Renal cortex interstitium (tissue), 15 donors: ENCODE results near the gene RGP1. TPM values are rescaled to one million over a fixed set of nuclear protein-coding genes. Genes with fewer than 3 reads are reported as not detected.

Source experiments
- DNase-seq, 11 donors: peaks; one replicate each; pipeline ENCODE4 v3.0.0-alpha.2; 2013; ENCODE audit warnings: low read depth in 9 of 11, low spot score in 4 of 11; ENCODE audit errors: extremely low read depth in 1 of 11
- long read RNA-seq, 16 experiments: transcript quantifications; one replicate each; lab custom pipeline, GENCODE V29; 2026
- polyA plus RNA-seq, 3 donors: library from polyadenylated mRNA; unstranded; fragments of 120-200 nt; gene quantifications; one replicate each; pipeline ENCODE4 v1.2.1, GENCODE V29; 2013; ENCODE audit not compliant: insufficient read length in 3 of 3

RGP1 gene, protein sequence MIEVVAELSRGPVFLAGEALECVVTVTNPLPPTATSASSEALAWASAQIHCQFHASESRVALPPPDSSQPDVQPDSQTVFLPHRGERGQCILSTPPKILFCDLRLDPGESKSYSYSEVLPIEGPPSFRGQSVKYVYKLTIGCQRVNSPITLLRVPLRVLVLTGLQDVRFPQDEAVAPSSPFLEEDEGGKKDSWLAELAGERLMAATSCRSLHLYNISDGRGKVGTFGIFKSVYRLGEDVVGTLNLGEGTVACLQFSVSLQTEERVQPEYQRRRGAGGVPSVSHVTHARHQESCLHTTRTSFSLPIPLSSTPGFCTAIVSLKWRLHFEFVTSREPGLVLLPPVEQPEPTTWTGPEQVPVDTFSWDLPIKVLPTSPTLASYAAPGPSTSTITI
- 10 to 100 TPM; 28.8 to 30.3 (median 29.0) TPM for polyA plus RNA-seq
- long read RNA-seq, donor 1, full-length matches to known transcripts: 2 of 2 reads
- long read RNA-seq, donor 1, partial matches to known transcripts: 0 of 2 reads
- long read RNA-seq, donor 1, other reads (novel, unspliced or antisense): 0 of 2 reads
- long read RNA-seq, donor 2, full-length matches to known transcripts: 4 of 4 reads
- long read RNA-seq, donor 2, partial matches to known transcripts: 0 of 4 reads
- long read RNA-seq, donor 2, other reads (novel, unspliced or antisense): 0 of 4 reads
- long read RNA-seq, donor 3, full-length matches to known transcripts: 7 of 7 reads
- long read RNA-seq, donor 3, partial matches to known transcripts: 0 of 7 reads
- long read RNA-seq, donor 3, other reads (novel, unspliced or antisense): 0 of 7 reads
- long read RNA-seq, donor 4, full-length matches to known transcripts: 4 of 9 reads
- long read RNA-seq, donor 4, partial matches to known transcripts: 5 of 9 reads
- long read RNA-seq, donor 4, other reads (novel, unspliced or antisense): 0 of 9 reads
- long read RNA-seq, donor 5: 0 reads
- long read RNA-seq, donor 6, full-length matches to known transcripts: 5 of 5 reads
- long read RNA-seq, donor 6, partial matches to known transcripts: 0 of 5 reads
- long read RNA-seq, donor 6, other reads (novel, unspliced or antisense): 0 of 5 reads
- long read RNA-seq, donor 7, full-length matches to known transcripts: 3 of 3 reads
- long read RNA-seq, donor 7, partial matches to known transcripts: 0 of 3 reads
- long read RNA-seq, donor 7, other reads (novel, unspliced or antisense): 0 of 3 reads
- long read RNA-seq, donor 8, full-length matches to known transcripts: 6 of 6 reads
- long read RNA-seq, donor 8, partial matches to known transcripts: 0 of 6 reads
- long read RNA-seq, donor 8, other reads (novel, unspliced or antisense): 0 of 6 reads
- long read RNA-seq, donor 9, full-length matches to known transcripts: 5 of 5 reads
- long read RNA-seq, donor 9, partial matches to known transcripts: 0 of 5 reads
- long read RNA-seq, donor 9, other reads (novel, unspliced or antisense): 0 of 5 reads
- long read RNA-seq, donor 10, full-length matches to known transcripts: 8 of 8 reads
- long read RNA-seq, donor 10, partial matches to known transcripts: 0 of 8 reads
- long read RNA-seq, donor 10, other reads (novel, unspliced or antisense): 0 of 8 reads
- long read RNA-seq, donor 11, full-length matches to known transcripts: 5 of 5 reads
- long read RNA-seq, donor 11, partial matches to known transcripts: 0 of 5 reads
- long read RNA-seq, donor 11, other reads (novel, unspliced or antisense): 0 of 5 reads
- long read RNA-seq, donor 12, full-length matches to known transcripts: 5 of 5 reads
- long read RNA-seq, donor 12, partial matches to known transcripts: 0 of 5 reads
- long read RNA-seq, donor 12, other reads (novel, unspliced or antisense): 0 of 5 reads
- long read RNA-seq, donor 13: 0 reads
- long read RNA-seq, donor 14, full-length matches to known transcripts: 5 of 5 reads
- long read RNA-seq, donor 14, partial matches to known transcripts: 0 of 5 reads
- long read RNA-seq, donor 14, other reads (novel, unspliced or antisense): 0 of 5 reads
- long read RNA-seq, donor 15, full-length matches to known transcripts: 2 of 2 reads
- long read RNA-seq, donor 15, partial matches to known transcripts: 0 of 2 reads
- long read RNA-seq, donor 15, other reads (novel, unspliced or antisense): 0 of 2 reads
- long read RNA-seq, donor 16, full-length matches to known transcripts: 23 of 37 reads
- long read RNA-seq, donor 16, partial matches to known transcripts: 14 of 37 reads
- long read RNA-seq, donor 16, other reads (novel, unspliced or antisense): 0 of 37 reads

DNA sequence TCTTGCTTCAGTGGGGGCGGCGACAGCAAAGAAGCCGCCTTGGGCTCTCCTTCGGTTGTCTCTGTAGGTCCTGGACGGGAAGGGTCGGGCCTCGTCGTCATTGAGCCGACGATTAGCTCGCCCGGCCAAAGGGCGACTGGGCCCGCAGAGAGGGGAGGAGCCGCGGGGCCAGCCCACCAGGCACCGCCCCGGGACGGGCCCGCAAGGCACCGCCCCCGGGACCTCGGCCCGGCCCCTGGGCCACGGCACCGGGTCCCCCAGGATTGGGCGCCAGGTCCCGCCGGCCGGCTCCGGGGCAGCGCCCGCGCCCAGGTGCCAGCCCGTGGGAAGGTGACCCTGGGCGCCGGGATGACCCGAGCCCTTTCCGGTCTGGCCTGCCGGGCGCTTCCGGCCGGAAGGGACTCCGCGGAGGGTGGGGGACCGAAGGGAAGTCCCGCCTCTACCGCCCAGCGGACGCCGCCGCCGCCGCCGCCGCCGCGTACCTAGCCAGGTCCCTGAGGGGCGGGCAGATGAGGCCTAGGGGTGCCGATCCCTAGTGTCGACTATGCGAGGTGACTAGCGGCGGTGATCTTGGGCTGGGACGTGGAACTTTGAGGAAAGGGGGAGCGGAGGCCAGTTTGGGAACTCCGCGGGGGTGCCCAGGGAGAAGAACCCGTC is at the start of gene RGP1, which contains the start of gene GBA2:
TSS of gene RGP1 (plus strand) at position 430 of the 657 bp plus-strand sequence. CDS start 469 bp downstream, outside the sequence.
TSS of gene GBA2 (minus strand) at position 371 of the 657 bp plus-strand sequence. CDS start 524 bp downstream, outside the sequence.
- peak in 7 of 11 donors; percentile 44 to 74 (median 72) for DNase-seq

DNA sequence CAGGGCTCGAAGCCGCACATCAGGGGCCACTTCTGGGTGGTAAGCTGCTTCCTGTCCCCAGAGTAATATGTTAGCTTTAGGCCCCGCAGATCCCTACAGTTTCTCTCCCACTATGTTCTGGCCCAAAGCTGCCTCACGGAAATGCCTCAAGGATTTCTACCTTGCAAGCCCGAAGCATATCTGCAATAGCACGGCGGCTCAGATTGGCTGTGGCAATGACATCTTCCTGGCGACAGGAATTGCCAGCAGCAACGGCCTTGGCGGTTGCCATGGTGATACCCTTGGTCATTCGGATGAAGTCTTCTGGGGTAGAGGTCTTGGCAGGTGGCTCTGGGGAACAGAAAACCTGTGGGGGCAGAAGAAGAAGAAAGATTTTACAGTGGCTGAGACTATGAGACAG is 49.1 kb upstream of the RGP1 start:
- DNase-seq: no peak

DNA sequence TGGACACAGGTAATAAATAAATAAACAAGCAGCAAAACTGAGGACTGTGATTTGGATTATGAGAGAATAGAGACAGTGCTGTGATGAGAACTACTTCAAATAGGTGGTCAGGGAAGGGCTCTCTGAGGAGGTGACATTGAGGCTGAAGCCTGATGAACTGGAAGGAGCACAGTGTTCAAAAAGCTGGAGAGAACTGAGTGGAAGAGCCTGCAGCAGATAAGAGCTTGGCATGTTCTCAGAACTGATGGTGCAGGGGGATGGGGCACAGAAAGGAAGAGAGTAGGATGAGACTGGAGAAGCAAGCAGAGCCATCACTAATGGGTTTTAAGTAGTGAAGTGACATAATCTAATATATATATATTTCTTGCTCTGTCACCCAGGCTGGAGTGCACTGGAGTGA is 48.1 kb upstream of the RGP1 start:
- no peak for DNase-seq

DNA sequence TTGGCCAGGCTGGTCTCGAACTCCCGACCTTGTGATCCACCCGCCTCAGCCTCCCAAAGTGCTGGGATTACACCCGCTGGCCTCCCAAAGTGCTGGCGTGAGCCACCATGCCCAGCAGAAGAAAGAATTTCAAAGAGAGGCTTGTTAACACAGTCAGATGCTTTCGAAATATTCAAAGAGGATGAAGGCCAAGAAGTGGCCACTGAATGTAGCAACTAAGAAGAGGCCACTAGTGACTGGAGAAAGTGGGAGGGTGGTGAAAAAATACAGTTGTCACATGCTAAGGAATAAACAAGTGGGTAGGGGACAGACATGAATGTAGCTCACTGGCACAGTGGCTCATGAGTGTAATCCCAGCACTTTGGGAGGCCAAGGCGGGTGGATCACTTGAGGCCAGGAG is 46.4 kb upstream of the RGP1 start:
- no peak for DNase-seq

DNA sequence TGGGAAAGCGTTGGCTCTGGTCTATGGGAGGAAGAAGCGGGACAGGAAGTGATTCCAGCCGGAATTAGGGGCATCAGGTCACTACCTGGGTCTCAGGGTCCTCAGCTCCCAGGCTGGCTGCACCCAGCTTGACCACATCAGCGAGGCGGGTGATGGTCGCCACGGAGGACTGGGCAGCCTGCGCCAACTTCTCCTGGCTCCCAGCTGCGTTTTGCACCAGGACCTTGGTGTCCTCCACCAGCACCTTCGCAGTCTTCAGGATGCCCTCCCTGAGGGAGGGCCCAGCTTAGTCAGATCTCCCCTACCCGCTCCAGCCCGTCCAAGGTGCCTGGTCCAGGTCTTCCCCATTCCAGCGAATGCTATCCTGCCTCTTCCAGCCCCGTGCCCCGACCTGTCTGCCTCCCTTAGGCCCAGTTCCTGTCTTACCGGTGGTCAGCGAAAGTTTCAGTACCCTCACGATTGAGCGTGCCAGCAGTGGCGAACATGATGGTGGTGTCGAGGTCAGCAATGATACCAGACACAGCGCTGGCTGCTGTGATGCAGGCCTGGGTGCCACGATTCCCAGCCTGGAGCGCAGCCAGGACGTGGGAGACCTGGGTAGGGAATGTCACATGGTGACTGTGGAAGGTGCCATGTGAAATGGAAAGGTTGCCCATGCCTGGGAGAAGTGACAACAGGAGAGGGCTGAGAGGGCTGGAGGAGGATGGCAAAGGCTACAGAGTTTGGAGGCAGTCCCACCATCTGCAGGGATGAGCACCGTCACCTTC is 45.0 kb upstream of the RGP1 start:
- DNase-seq: no peak

DNA sequence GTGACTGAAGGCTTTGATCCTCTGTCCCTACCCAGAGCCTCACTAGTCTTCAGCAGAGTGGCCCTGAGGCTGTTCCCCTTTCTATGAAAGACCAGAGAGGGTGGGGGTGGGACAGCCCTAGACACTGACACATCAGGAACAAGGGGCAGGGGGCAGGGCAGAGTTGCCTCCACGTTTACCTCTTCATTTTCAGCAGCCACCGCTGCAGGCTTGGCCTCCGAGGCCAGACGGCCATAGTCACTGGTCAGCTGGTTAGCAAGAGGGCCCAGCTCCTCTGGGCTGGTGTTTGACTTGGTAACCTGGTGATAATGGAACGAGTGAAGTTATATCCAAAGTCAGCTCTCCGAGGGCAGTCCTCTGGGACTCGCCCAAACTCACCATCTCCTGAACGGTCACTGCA is 43.7 kb upstream of the RGP1 start:
- DNase-seq: no peak

DNA sequence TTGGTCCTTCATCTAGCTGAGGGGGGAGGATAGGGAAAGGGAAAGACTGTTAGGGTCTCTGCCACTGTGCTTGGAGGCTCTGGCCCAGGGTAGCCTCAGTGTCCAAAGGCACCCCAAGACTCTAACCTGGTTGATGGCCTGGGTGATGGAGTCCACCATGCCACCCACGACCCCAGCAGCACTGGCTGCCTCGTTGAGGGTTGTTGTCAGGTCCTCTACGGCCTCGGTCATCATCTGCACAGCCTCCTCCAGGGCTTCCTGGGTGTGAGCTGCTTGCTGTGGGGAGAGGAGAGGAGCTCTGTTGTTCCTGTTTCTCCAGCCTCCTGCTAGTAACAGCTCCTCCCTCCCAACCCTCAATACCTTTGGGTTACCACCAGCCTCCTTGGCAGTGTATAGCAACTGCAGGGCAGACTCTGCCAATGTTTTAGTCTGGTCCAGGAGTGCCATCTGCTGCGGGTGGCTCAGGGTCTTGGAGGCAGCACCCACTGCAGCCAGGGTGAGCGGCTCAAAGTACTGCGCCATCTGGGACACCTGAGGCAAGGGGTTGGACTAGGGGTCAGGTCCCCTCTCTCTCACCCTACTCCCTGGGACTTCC is 43.2 kb upstream of the RGP1 start:
- DNase-seq: no peak

DNA sequence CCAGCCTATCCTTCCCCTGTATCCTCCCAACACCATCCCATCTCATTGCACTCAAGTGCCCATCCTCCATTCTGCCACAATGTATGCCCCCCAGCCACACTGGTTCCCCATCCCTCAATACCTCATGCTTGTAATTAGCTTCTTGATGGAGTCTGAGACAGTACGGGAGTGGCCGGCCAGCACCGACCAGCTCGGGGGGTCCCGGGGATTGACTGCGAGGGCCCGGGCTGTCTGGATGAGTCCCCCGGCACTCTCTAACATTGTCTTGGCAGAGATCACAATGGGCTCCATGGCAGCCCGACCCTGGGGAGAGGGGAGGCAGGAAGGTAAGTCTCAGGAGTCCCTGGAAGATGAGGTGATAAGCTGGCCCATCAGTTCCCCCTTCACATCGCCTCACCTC is 42.1 kb upstream of the RGP1 start:
- no peak for DNase-seq

DNA sequence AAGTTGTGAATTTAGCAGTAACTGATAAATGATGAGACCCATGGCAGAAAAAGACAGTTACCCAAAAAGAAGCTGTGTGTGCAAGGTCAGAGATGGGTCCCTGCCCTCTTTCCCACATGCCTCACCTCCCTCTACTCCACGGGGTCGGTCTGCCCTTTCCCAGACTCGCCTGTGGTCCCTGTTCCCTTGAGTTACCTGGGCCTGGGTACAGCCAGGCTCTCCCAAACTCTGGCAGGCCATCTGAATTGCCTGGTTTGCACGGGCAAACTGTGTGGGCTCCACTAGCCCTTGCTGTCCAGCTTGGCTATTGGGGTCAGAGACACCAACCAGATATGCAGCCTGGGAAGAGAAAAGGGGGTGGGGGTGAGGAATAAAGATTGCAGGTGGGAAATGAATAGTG is 40.9 kb upstream of the RGP1 start:
- no peak for DNase-seq

DNA sequence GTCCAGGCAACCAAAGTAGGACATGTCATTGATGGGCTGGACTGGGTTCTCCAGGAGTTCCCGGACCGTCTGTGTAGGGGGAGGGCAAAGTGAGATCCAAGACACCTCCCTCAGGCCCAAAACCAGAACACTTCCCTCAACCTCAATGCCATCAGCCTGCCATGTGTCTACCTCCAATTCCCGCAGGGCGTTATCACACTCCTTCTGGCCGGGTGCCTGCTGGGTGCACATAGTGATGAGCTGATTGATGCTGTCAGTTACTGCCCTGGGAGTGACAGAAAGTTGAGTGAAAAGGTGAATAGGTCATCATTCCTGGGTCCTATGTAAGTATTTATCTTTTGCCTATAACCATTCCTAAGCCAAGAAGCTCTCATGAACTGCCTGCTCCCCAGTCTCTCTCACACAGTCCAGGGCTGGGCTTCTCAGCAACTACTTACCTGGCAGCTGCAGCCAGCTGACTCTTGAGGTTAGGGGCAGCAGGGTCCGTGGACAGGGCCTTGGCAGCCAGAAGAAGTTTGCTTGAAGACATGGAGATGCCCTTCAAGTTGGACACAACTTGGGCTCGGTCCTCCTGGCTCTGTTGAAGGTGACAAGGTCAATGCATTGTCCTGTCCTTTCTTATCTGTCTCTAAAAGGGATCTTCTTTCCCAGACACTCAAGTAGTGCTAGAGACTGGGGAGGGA is 38.1 kb upstream of the RGP1 start:
- DNase-seq: no peak

DNA sequence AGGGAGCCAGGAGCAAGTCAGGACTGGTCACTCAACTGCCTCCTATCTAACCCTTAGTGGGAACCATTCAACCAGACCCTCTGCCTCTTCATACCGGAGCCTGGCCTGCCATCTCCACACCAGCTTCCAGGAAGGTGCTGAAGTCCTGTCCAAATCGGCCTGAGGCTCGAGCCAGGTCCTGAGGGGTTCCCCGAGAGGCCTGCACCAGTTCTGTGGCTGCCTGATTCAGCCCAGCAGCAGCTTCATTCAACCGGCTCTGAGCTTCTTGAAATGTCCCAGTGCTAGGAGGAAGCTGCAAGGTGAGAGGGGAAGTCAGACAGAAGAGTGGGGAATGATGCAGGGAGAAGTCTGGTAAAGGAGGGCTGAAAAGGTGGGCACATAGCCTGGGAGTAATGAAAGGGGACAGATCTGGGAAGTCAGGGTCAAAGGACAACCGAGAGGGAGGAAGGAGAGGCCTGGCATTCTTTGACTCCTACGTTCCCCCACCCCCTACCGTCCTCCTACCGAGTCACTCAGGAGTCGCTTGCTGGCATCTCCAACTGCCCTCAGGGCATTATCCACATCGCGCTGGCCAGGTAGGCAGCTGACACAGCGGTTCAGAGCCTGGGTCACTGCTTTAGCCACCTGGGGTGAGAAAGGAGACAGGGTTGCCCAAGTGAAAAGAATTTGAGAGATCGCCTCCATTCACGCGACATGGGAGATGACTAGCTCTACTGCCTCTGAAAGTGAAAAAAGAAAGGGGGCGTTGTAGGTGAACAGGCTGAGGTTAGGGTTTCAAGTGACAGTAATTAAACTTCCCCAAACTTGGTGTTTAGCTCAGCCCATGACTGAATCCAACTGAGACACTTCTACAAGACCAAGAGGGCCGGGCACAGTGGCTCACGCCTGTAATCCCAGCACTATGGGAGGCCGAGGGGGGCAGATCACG is 37.3 kb upstream of the RGP1 start:
- no peak for DNase-seq

DNA sequence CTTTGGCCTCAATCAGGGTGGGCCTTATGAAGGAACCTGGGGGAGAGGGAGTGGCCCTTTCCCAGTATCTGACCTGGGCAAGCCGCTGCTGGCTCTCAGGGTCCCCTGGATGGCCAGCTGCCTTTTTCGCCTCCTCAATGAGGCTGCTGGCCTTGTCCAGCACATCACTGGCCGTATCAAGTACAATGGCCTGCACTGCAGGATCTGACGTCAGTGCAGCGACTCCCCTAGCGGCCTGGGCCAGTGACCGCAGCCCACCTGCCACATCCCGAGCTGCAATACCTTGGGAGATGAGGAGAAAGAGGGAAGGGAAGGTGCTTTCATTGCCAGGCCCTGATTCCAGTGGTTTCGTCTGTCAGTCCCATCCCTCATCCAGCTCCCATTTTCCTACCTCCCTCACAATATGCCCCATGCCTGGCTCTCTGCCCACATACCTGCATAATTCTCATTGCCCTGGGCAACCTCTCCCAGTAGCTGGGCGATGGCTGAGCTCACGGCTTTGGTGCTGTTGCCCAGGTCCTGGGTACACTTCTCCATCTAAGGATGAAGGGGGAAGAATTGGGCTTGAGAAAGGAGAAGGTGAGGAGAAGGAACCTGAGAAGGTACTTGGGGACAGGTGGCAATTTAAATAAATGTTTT is 36.2 kb upstream of the RGP1 start:
- no peak for DNase-seq

DNA sequence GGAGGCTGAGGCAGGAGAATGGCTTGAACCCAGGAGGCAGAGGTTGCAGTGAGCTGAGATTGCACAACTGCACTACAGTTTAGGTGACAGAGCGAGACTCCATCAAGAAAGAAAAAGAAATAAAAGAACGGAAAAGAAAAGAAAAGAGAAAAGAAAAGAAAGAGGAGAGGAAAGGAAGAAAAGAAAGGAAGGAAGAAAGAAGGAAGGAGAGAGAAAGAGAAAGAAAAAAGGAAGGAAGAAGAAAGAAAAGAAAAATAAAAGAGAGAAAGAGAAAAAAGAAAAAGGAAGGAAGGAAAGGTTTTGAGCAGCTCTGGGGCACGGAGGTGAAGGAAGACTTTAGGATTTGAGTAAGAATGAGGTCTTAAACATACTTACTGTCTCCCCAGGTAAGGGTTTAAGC is 35.5 kb upstream of the RGP1 start:
- no peak for DNase-seq

DNA sequence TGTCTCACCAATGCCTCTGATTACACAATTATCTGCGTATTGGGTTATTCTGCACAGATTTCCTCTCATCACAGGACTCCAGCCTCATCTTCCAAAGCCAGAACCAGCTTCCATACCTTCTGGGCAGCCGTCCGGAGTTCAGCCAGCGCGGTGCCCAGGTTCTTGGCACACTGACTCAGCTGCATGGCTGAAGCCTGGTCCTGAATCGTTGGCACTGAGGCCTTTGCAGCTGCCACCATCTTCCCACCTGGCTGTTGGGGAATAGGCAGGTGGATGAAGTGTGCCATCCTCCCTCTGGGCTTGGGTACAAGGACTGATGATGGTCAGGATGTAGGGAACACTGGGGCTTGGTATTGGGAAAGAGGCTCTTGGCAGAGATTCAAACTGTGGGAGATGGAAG is 35.0 kb upstream of the RGP1 start:
- no peak for DNase-seq
